Pancreas (tissue), 10 donors: ENCODE data around the gene C19orf53. TPM values are rescaled to one million over a fixed set of nuclear protein-coding genes. Genes with fewer than 3 reads are reported as not detected.
"Not testable (repeated sequence)": the region's sequence is repeated elsewhere in the genome, so short reads cannot be mapped to it uniquely, and the experiment has no call there.

Experiments used
- ATAC-seq, 4 donors: fragments of 200-7000 bp; cut with Tn5 transposase; one replicate each; pipeline versions ENCODE4 v1.8.0 to v1.9.1; 2020; ENCODE audit warnings: mild to moderate bottlenecking in 4 of 4, moderate library complexity in 4 of 4
- DNase-seq, 6 donors: peaks; one replicate each; pipeline ENCODE4 v3.0.0-alpha.2; 2020
- FAIRE-seq: peaks from 2 replicates; lab custom pipeline; 2012; peaks lifted over from hg19 to GRCh38; lab: Jason Lieb, UNC
- H3K27ac ChIP-seq, 4 donors: fragments of 200-600 bp; sonication (generic); 1 replicate in 3 of 4; 2 replicates in 1 of 4; pipeline versions ENCODE4 v1.5.0 to v1.8.0; 2020
- H3K27me3 ChIP-seq, 4 donors: fragments of 200-600 bp; one replicate each; pipeline ENCODE4 v1.8.0; 2021
- H3K36me3 ChIP-seq, 3 donors: fragments of 200-600 bp; sonication (generic) in 1 of 3; one replicate each; pipeline versions ENCODE4 v1.5.0 to v1.8.0; 2020 to 2021
- H3K4me1 ChIP-seq, 3 donors: fragments of 200-600 bp; one replicate each; pipeline ENCODE4 v1.8.0; 2021
- H3K4me3 ChIP-seq, 4 donors: fragments of 200-600 bp; sonication (generic) in 2 of 4; one replicate each; pipeline versions ENCODE4 v1.5.0 to v1.8.0; 2020 to 2021
- H3K9me3 ChIP-seq, 4 donors: fragments of 200-600 bp; one replicate each; pipeline ENCODE4 v1.8.0; 2021
- WGBS, 2 donors: extraction: QIAGEN DNeasy Blood & Tissue Kit; methylation state at CpG; one replicate each; pipeline ENCODE4 v1.1.7; 2013; 5-methylcytosine and 5-hydroxymethylcytosine counted together
- intact Hi-C, 3 donors: fragments of 100-400 bp; cut with DNase I; formaldehyde crosslinking; loops; one replicate each; pipeline versions ENCODE4 v1.11.1 to v1.14.2; 2022
- polyA plus RNA-seq, 2 donors: library from polyadenylated mRNA; stranded (reverse); fragments of 200-250 nt; gene quantifications; one replicate each; pipeline ENCODE4 v1.2.3, GENCODE V29; 2013
- total RNA-seq, 6 donors: library from RNA; stranded (reverse); fragmentation: NEBNext Ultra II Directional in 4 of 6; extraction: Animal tissue kit (Norgen Biotek cat#: 25700) in 4 of 6; gene quantifications; one replicate each; pipeline versions ENCODE4 v1.2.1 to v1.2.4, GENCODE V29; 2021 to 2023
- TF ChIP-seq, protein P1 (sequence below), 4 donors: fragments of 200-600 bp; sonication (generic) in 3 of 4; IDR thresholded peaks; one replicate each; pipeline versions ENCODE4 v1.5.0 to v1.8.0; 2021; ENCODE audit warnings: antibody characterized with exemption in 4 of 4
- donor health status: healthy with polysubstance abuse.
- donor health status: DM: no; HTN: no; CAD: no; lungs with moderate emphysema.
- donor health status: DM: no; HTN: no; CAD: no.
- donor health status: control.
- donor health status: control.
- donor health status: Bipolar disorder and iron deficiency.
- donor health status: DM: yes; HTN: yes; CAD: no.
- donor health status: DM: no; HTN: no; CAD: no.
- donor health status: DM: no; HTN: no; CAD: no.
- donor health status: DM: yes; HTN: yes; CAD: no.

C19orf53 gene
- total and polyA plus RNA-seq, 8 donors, result 18.9 to 99.0 (median 32.1) TPM

DNA sequence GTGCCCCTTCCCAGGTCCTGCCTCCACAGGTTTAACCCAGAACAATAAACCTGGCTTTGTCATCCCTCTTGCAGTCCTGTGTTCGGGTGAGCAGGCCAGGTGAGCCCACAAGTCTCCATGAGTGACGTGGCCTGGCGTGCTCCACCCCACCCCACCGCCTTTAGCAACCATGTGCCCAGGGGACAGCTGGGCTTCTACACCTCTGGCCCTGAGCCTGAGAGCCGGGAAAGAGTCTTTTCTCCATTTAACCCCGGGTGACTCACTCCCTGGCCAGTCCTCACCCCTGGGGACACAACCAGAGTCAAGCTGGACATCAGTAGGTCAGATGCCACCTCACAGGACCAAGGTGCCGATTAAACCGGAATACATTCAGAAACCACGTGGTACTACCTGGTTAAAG lies 4.1 kb downstream of the C19orf53 start:
- intact Hi-C loops, result no loop called here
- WGBS, 2 donors, result 80 to 89% methylated on average over 9 of the region's 9 CpGs
- H3K36me3 ChIP-seq, result peaks cover 0 to 8% (median 0%) of the 10 kb centered on the region in 3 donors
- ATAC-seq (no peak), FAIRE-seq (no peak), DNase-seq (no peak)
- H3K9me3 ChIP-seq, result no peaks in the 10 kb centered on the region
- TF ChIP-seq, protein P1, sequence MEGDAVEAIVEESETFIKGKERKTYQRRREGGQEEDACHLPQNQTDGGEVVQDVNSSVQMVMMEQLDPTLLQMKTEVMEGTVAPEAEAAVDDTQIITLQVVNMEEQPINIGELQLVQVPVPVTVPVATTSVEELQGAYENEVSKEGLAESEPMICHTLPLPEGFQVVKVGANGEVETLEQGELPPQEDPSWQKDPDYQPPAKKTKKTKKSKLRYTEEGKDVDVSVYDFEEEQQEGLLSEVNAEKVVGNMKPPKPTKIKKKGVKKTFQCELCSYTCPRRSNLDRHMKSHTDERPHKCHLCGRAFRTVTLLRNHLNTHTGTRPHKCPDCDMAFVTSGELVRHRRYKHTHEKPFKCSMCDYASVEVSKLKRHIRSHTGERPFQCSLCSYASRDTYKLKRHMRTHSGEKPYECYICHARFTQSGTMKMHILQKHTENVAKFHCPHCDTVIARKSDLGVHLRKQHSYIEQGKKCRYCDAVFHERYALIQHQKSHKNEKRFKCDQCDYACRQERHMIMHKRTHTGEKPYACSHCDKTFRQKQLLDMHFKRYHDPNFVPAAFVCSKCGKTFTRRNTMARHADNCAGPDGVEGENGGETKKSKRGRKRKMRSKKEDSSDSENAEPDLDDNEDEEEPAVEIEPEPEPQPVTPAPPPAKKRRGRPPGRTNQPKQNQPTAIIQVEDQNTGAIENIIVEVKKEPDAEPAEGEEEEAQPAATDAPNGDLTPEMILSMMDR (IDR thresholded peaks at IDR 0.05), result no peak
- H3K27me3 ChIP-seq, result no peaks in the 10 kb centered on the region
- no peak overlapping the region for H3K4me3 ChIP-seq
- peaks cover 0 to 12% (median 4%) of the 10 kb centered on the region in 3 donors for H3K4me1 ChIP-seq
- no peak overlapping the region for H3K27ac ChIP-seq

- Histone ChIP-seq H3K27me3 (no peaks in the 10 kb centered on the region), H3K27ac (no peak overlapping the region), H3K36me3 (peaks cover 0 to 8% (median 0%) of the 10 kb centered on the region in 3 donors), H3K4me1 (peaks cover 0 to 8% (median 3%) of the 10 kb centered on the region in 3 donors), H3K9me3 (no peaks in the 10 kb centered on the region), H3K4me3 (no peak overlapping the region)
- DNase-seq (no peak), FAIRE-seq (no peak), ATAC-seq (no peak)
- intact Hi-C loops, result no loop called here
- WGBS, 2 donors, result 77 to 91% methylated on average over 6 of the region's 6 CpGs
- TF ChIP-seq, protein P1 (IDR thresholded peaks at IDR 0.05), result no peak
Observed at GRCh38 chr19:13778847-13779246, 4.6 kb downstream of the C19orf53 start.

- H3K36me3 ChIP-seq, H3K27ac ChIP-seq, H3K4me1 ChIP-seq, DNase-seq, H3K9me3 ChIP-seq, H3K4me3 ChIP-seq, FAIRE-seq, intact Hi-C loops, ATAC-seq, H3K27me3 ChIP-seq: not testable (repeated sequence)
- 92 to 97% methylated on average over 8 of the region's 8 CpGs for WGBS, 2 donors
Observed at GRCh38 chr19:13779794-13780193, 5.5 kb downstream of the C19orf53 start.

DNA sequence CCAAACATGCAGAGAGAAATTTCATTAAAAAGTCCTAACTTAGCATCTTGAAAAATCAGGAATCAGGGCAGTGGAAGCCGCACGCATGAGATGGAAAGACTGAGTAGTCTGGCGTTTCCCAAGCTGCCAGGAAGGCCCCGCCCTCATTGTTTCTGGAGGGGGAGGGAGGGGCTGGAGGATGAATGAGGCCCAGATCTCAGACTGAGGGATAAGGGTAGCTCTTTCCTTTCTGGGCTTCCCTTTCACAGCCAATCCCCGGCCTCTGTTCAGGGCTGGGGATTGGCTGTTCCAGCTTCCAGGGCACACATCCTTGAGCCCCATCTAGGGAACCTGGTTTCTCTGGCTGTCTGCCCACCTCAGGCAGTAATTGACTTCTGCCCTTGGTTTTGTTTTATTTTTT lies 7.3 kb downstream of the C19orf53 start:
- peaks cover 0 to 8% (median 0%) of the 10 kb centered on the region in 3 donors for H3K36me3 ChIP-seq
- TF ChIP-seq, protein P1 (IDR thresholded peaks at IDR 0.05), result no peak
- ATAC-seq (peak in 3 of 4 donors; percentile 35 to 75 (median 74)), FAIRE-seq (no peak), DNase-seq (peak in 1 of 6 donors; percentile 61)
- no peak overlapping the region for H3K4me3 ChIP-seq
- H3K4me1 ChIP-seq, result peaks cover 0 to 9% (median 0%) of the 10 kb centered on the region in 3 donors
- intact Hi-C loops, result no loop called here
- no peaks in the 10 kb centered on the region for H3K27me3 ChIP-seq
- H3K27ac ChIP-seq, result peak overlapping the region in 2 of 4 donors; percentile 11 to 33
- 10 to 11% methylated on average over 5 of the region's 5 CpGs for whole genome bisulfite sequencing, 2 donors
- no peaks in the 10 kb centered on the region for H3K9me3 ChIP-seq

GRCh38 chr19:13782537-13782936 lies 8.3 kb downstream of the C19orf53 start:
- intact Hi-C loops, result no loop called here

More at GRCh38 chr19:13782537-13782936, 8.3 kb downstream of the C19orf53 start:
- ATAC-seq (no peak), FAIRE-seq (no peak), DNase-seq (no peak)
- no peaks in the 10 kb centered on the region for H3K9me3 ChIP-seq
- no peak overlapping the region for H3K4me3 ChIP-seq
- no peaks in the 10 kb centered on the region for H3K27me3 ChIP-seq
- peaks cover 0 to 8% (median 0%) of the 10 kb centered on the region in 3 donors for H3K36me3 ChIP-seq
- H3K4me1 ChIP-seq, result peaks cover 0 to 9% (median 0%) of the 10 kb centered on the region in 3 donors
- TF ChIP-seq, protein P1 (IDR thresholded peaks at IDR 0.05), result no peak
- WGBS, 2 donors, result 63 to 72% methylated on average over 8 of the region's 8 CpGs
- H3K27ac ChIP-seq, result no peak overlapping the region
